Right lung (tissue), 5 donors: ENCODE measurements around the gene ANO1. TPM values are rescaled to one million over a fixed set of nuclear protein-coding genes. Genes with fewer than 3 reads are reported as not detected.

Source experiments
- DNase-seq, 2 donors: peaks; one replicate each; pipeline ENCODE4 v3.0.0-alpha.2; 2013
- polyA plus RNA-seq, 5 donors: library from polyadenylated mRNA; unstranded; fragments of 120-200 nt; gene quantifications; one replicate each; pipeline versions ENCODE4 v1.2.1 to v1.2.3, GENCODE V29; 2013; ENCODE audit warnings: inconsistent platforms in 1 of 5, low replicate concordance in 1 of 5; ENCODE audit not compliant: insufficient read length in 5 of 5, insufficient read depth in 1 of 5

Gene ANO1
- polyA plus RNA-seq, 5 donors, result 5.6 to 13.0 (median 7.4) TPM

GRCh38 chr11:70137383-70137782 lies 59.3 kb downstream of the ANO1 start:
- DNase-seq, result no peak

- DNase-seq, result no peak
These were observed 60.3 kb downstream of the ANO1 start for GRCh38 chr11:70138403-70138802.

- no peak for DNase-seq
These were observed 61.8 kb downstream of the ANO1 start for GRCh38 chr11:70139785-70140410.

GRCh38 chr11:70140711-70141485 lies 62.8 kb downstream of the ANO1 start:
- DNase-seq, result no peak

GRCh38 chr11:70141486-70142220 lies 63.5 kb downstream of the ANO1 start:
- DNase-seq, result peak; percentile 34 to 40

GRCh38 chr11:70142221-70142875 lies 64.2 kb downstream of the ANO1 start:
- DNase-seq, result no peak

GRCh38 chr11:70144262-70144661 lies 66.1 kb downstream of the ANO1 start:
- DNase-seq, result no peak

- DNase-seq, result no peak
These were observed 67.0 kb downstream of the ANO1 start for GRCh38 chr11:70145071-70145470.

- DNase-seq, result no peak
These were observed 67.7 kb downstream of the ANO1 start for GRCh38 chr11:70145841-70146240.

- no peak for DNase-seq
These were observed 68.2 kb downstream of the ANO1 start for GRCh38 chr11:70146299-70146698.

GRCh38 chr11:70146895-70147520 lies 68.9 kb downstream of the ANO1 start:
- DNase-seq, result no peak

GRCh38 chr11:70147668-70148067 lies 69.6 kb downstream of the ANO1 start:
- no peak for DNase-seq

GRCh38 chr11:70151671-70152070 lies 73.6 kb downstream of the ANO1 start:
- no peak for DNase-seq

- DNase-seq, result no peak
These were observed 75.1 kb downstream of the ANO1 start for GRCh38 chr11:70153133-70153727.

- no peak for DNase-seq
These were observed 77.3 kb downstream of the ANO1 start for GRCh38 chr11:70155386-70155785.

GRCh38 chr11:70156291-70157037 lies 78.3 kb downstream of the ANO1 start:
- no peak for DNase-seq

- no peak for DNase-seq
These were observed 80.1 kb downstream of the ANO1 start for GRCh38 chr11:70158201-70158600.

- no peak for DNase-seq
These were observed 80.8 kb downstream of the ANO1 start for GRCh38 chr11:70158757-70159389.

- DNase-seq, result no peak
These were observed 81.8 kb downstream of the ANO1 start for GRCh38 chr11:70159627-70160570.
